AG04450 (cell line): ENCODE results near the gene STARD7. TPM values are rescaled to one million over a fixed set of nuclear protein-coding genes. Genes with fewer than 3 reads are reported as not detected.
A peak's percentile ranks its signal among the peaks of the same experiment; 100 is the strongest.

Experiments used
- CTCF ChIA-PET: fragments of 300-600, 350-600 bp; formaldehyde crosslinking; extraction: SDS; loops from one replicate; lab custom pipeline; 2022; ENCODE audit warnings: antibody characterized with exemption, inconsistent platforms; lab: Charles Lee
- POLR2A ChIA-PET: fragments of 350-600 bp; formaldehyde crosslinking; extraction: SDS; loops from one replicate; lab custom pipeline; 2021; ENCODE audit warnings: antibody characterized with exemption, inconsistent platforms; lab: Yijun Ruan, JAX
- DNase-seq: peaks from one replicate; pipeline ENCODE4 v3.0.0-alpha.2; 2011; ENCODE audit warnings: low read depth, low spot score
- H3K27ac ChIP-seq: one replicate; pipeline ENCODE4 v1.5.1; 2012; ENCODE audit warnings: low read depth, low read length, control low read depth
- H3K27me3 ChIP-seq: one replicate; pipeline ENCODE4 v1.6.0; 2012; ENCODE audit warnings: low read length; ENCODE audit not compliant: control insufficient read depth, insufficient read depth
- H3K4me3 ChIP-seq: 2 replicates; pipeline ENCODE4 v1.5.1; 2011; ENCODE audit warnings: mild to moderate bottlenecking, low read depth, low read length, control low read depth
- H3K9me3 ChIP-seq: 2 replicates; pipeline ENCODE4 v1.5.1; 2012; ENCODE audit warnings: low read length; ENCODE audit not compliant: control insufficient read depth, insufficient read depth
- CTCF ChIP-seq: IDR thresholded peaks from 2 replicates; pipeline ENCODE4 v1.5.1; 2011; ENCODE audit warnings: low read depth, low read length, control low read depth, inconsistent platforms
- polyA plus RNA-seq: library from polyadenylated mRNA; depleted of rRNA; stranded (reverse); fragments of >200 nt; gene quantifications from 2 replicates; pipeline ENCODE4 v1.2.3, GENCODE V29; 2011

The STARD7 gene
- polyA plus RNA-seq, 1 experiment = 106 TPM

- CTCF ChIA-PET = no interaction called here
- DNase-seq = no peak
- no peak overlapping the region for H3K27ac ChIP-seq
- no peaks in the 10 kb centered on the region for H3K9me3 ChIP-seq
- H3K4me3 ChIP-seq = no peak overlapping the region
- no peak for TF ChIP-seq CTCF
- POLR2A ChIA-PET = interaction anchor here (1.9 kb wide), 1 partner anchor 45 kb away, joined by 6 read pairs; the partner anchor contains the start of gene STARD7
- no peaks in the 10 kb centered on the region for H3K27me3 ChIP-seq
These were observed 43.9 kb upstream of the STARD7 start for GRCh38 chr2:96252526-96252925.

GRCh38 chr2:96251721-96252292 lies 43.2 kb upstream of the STARD7 start:
- no peaks in the 10 kb centered on the region for H3K9me3 ChIP-seq
- peak; percentile 85 for DNase-seq
- H3K27ac ChIP-seq = peak overlapping the region; percentile 68
- TF ChIP-seq CTCF = no peak
- ChIA-PET POLR2A (interaction anchor here (0.6 to 1.9 kb wide), 2 partner anchors 44 to 56 kb away, joined by 6 read pairs; partner anchors contain the start of gene STARD7), CTCF (no interaction called here)
- H3K27me3 ChIP-seq = no peaks in the 10 kb centered on the region
- no peak overlapping the region for H3K4me3 ChIP-seq

- H3K27ac ChIP-seq = no peak overlapping the region
These were observed 41.6 kb upstream of the STARD7 start for GRCh38 chr2:96250188-96250587.

GRCh38 chr2:96249654-96250053 lies 41.0 kb upstream of the STARD7 start:
- CTCF ChIA-PET = no interaction called here
- H3K27ac ChIP-seq = no peak overlapping the region
- no peaks in the 10 kb centered on the region for H3K27me3 ChIP-seq
- POLR2A ChIA-PET = no interaction called here
- DNase-seq = no peak
- no peak overlapping the region for H3K4me3 ChIP-seq
- H3K9me3 ChIP-seq = 0 out of 2 replicates have a peak, but pooled peaks cover 4% of the 10 kb centered on the region
- TF ChIP-seq CTCF = no peak

More at GRCh38 chr2:96250188-96250587, 41.6 kb upstream of the STARD7 start:
- ChIA-PET CTCF (no interaction called here), POLR2A (interaction anchor here (1.4 kb wide), 1 partner anchor 10 kb away, joined by 5 read pairs; no protein-coding TSS in a partner anchor)
- Histone ChIP-seq H3K4me3 (no peak overlapping the region), H3K9me3 (0 out of 2 replicates have a peak, but pooled peaks cover 4% of the 10 kb centered on the region), H3K27me3 (no peaks in the 10 kb centered on the region)
- no peak for TF ChIP-seq CTCF
- DNase-seq = no peak

GRCh38 chr2:96248624-96249023 lies 40.0 kb upstream of the STARD7 start:
- Histone ChIP-seq H3K4me3 (no peak overlapping the region), H3K27me3 (no peaks in the 10 kb centered on the region), H3K9me3 (0 out of 2 replicates have a peak, but pooled peaks cover 4% of the 10 kb centered on the region), H3K27ac (no peak overlapping the region)
- POLR2A ChIA-PET = no interaction called here
- CTCF ChIA-PET = no interaction called here
- TF ChIP-seq CTCF = no peak
- DNase-seq = no peak
